GM19438 (cell line): ENCODE results near the gene CMIP.
A peak's percentile ranks its signal among the peaks of the same experiment; 100 is the strongest.

ENCODE experiments used
- ATAC-seq: cut with Tn5 transposase; IDR thresholded peaks from one replicate; pipeline ENCODE4 v1.9.1; 2021; ENCODE audit warnings: low read depth; ENCODE audit not compliant: unreplicated experiment

CMIP gene

DNA sequence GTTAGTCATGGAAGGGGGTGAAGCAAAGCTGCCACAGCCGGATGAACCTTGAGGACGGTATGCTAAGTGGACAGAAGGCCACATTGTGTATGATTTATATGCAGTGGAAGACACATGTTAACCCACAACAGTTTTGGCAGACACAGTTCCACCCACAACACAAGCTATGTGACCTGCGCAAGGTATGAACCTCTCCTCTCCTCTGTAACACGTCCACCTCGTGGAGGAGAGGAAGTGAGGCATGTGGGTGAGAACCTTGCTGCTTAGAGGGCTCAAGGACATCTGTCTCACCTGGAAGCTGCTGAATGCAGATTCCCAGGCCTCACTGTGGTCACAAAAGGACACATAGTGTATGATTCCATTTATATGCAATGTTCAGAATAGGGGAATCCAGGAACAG, 198.3 kb downstream of the CMIP start:
- no peak for ATAC-seq

DNA sequence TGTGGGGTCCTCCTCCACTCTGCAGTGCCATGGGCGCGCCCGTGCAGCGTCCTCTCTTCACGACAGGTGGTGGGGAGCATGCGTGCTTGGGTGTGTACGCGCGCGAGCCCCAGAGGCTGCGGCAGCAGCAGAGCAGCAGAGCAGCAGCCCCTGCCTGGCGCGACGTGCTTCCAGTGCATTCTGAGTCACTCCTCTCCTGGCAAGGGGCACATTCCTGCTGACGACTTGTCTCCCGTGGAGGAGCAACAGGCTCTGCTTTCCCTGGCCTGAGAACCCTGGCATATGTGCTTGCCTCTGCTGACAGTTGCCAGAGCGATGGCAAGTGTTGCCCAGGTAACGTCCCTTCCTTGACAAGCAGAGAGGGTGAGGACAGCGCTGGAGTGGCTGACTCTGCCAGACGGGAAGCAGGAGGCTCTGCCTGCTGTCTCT, 200.7 kb downstream of the CMIP start:
- no peak for ATAC-seq

DNA sequence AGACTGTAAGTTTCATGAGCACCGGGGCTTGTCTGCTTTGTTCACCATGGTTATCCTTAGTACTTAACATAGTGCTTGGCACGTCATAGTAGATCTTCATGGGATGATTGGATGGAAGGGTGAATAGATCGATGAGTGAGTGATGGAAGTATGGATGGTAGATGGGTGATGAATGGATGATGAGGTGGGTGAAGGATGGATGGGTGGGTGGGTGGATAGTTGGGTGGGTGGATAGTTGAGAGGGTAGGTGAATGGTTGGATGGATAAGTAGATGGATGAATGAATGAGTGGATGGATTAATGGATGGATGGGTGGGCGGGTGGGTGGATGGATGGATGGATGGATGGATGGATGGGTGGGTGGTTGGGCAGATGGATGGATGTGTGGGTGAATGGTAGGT, 201.3 kb downstream of the CMIP start:
- no peak for ATAC-seq

DNA sequence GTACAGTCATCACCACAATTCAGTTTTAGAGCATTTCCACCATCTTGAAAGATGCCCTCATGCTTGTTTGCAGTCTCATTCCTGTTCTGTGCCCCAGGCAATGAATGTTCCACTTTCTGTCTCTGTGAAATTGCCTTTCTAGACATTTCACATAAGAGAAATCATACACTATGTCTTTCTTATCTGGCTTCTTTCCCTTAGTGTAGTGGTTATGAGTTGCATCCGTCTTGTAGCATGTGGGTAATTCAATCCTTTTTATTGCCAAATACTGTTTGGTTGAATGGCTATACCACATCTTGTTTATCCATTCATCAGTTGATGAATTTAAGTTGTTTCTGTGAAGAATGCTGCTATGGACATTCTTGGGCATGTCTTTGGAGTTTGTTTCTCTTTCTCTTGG, 202.0 kb downstream of the CMIP start:
- ATAC-seq: no peak

DNA sequence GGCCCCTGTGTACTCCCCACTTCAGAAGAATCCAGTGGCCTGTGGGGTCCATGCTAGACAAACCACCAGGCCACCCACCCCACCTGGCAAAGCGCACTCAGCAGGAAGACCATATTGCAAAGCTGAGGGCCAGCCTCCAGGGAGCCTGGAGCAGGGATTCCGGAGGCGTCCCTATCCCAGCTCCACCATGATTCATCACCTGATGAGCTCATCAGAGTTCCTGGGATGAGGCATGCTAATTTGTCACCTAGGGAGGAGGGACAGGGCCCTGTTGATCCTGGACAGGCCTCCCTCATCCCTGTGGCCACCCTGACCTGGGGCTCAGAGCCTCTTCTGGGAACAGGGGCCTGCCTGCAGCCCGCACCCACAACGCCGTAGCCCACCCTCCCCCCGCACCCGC, 202.9 kb downstream of the CMIP start:
- ATAC-seq: no peak

DNA sequence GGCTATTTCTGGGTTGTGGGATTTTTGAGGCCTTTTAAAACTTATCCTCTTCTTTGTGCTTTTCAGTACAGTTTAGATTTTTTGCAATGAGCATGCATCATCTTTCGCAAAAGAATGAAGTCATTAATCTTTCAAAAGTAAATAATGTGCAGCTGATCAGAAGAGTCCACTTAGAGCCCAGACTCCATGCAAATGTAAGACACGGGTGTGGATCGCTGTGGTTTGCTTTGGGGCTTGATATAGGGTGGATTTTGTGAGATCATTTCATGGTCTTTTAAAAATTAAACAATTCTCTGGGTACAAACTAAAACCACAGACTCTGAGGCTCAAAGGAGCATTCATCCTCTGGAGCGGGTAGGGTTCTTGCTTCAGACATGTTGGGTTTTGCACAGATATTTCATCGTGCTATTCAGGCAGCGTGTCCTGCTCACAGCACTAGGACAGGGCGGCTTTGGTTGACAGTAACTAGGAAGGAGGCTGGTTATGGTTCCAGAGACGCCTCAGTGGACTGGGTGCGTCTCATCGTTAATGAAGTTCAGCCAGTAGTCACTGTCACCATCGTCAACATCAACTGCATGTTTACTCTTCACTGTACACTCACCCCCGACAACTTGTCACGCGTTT, 205.1 kb downstream of the CMIP start:
- ATAC-seq: no peak

DNA sequence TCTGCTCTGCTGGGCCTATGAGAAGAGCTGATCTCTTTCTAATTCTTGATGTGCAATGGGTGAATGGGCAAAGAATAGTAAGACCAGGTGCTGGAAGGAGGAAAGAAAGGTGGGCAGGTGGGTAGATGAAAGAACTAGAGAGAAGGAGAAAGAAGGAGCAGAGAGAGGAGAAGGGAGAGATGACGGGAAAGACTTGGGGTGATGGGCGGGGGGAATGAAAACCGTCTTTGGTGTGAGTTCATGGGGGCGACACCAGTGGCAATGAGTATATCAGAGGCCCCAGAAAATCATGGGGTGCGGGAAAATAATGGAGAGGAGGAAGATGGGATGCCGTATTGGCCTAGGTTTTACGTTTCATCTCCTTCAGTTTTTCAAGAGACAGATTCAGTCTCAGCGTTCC, 205.7 kb downstream of the CMIP start:
- no peak for ATAC-seq

DNA sequence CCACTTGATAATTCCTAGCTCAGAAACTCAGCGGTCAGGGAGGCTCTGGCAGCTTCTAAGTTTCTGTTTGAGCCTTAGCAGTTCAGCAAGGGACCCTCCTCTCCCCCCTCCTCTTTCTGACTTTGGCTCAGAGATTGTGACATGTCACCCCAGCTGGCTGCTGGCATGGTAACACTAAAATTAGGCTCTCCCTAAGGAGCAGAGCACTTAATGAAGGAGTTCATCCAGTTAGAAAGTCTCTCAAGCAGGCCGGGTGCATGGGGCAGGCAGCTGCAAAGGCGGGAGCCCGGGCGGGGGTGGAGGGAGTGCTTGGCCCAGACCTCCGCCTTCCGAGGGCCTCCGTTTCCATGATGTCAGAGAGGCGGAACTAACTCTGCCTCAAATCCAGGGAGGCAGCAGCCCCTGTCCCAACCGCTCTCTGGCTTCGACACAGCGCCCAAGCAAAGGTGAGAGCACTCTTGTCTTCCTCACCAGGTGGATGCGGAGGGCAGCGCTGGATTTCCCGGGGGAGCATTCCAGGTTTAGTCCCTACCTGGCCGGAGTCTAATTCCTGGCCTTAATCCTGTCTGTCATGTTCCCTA, 206.5 kb downstream of the CMIP start:
- no peak for ATAC-seq

DNA sequence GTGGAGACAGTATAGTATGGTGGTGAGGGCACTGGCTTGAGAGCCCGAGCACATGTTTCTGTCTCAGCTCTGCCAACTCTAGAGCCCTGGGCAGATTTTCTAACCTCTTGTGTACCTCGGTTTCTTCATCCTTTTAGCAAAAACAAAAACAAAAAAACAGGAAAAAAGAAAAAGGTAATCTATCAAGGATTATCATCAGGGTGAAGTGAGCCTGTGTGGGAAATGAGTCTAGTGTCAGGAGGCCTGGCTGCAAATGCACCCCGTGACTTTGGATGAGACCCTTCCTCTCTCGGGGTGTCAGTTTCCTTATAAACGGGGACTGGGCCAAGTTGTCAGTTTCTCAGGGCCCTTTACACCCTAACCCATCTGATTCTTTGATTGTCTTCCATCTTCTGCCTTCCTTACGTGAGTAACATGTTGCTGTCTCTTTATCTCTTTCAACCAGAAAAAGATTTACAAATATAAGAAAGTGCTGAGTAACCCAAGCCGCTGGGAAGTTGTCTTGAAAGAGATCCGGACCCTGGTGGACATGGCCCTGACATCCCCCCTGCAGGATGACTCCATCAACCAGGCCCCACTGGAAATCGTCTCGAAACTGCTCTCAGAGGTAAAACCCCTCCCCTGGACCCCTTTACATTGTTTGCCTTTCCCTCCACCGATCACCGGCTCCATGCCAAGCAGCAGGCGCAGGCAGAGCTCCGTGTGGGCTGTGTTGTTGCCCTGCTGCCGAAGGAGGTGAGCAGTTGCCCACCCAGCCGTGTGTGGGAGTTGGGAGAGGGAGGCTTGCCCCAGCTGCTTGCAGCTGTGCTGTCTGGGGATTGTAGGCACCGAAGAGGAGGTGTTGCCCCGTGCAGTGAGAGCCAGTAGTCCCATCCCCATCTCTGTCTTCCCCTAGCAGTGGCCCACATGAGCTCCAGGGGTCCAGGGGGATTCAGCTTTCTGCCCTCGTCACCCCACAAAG, 207.4 kb downstream of the CMIP start:
- no peak for ATAC-seq

DNA sequence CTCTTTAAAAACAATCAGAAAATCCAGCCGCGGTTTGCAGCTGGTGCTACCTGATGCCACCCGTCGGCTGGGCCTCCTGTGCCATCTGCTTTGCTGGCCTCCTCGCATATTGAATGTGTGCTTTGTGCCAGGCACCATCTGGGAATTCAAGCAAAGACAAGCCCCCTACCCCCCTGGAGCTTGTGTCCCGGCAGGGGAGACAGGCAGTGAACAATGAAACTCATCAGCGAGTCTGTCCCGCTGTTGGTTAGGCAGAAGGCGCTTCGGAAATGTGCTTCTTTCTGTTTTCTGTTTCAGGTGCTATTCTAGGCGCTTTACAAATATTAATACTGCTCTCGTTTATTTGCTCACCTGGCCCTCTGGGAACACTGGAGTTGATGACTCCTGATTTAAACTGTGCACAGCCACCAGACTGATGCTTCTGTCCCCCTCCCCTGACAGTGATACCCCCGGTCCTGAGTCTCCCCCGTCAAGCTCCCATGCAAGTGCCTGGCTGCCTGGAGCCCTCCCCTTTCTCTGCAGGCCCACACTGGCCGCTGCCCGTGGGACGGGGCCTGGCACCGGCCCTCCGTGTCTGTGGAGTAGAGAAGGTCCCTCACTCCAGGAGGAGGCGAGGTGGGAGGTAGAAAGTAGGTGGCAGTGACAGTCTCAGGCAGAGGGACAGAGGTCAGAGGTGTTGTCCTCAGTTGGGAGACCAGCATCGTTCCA, 208.3 kb downstream of the CMIP start:
- no peak for ATAC-seq

DNA sequence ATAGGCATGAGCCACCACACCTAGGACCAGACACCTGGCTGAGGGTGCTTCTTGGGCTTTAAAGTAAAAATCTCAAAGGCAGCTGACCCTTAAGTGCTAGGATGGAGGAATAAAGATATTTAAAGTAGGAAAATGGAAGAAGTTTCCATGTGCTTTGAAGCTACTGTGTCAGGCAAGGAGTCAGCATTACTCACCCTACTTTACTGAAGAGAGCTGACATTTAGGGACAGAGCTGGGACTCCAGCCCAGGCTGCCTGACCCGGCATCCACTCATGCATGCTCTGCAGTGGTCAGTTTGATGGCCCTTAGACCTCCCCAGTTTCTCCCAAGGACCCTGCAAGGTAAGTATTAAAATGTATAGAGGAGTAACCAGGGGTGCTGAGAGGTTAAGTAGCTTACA, 209.7 kb downstream of the CMIP start:
- ATAC-seq: no peak

DNA sequence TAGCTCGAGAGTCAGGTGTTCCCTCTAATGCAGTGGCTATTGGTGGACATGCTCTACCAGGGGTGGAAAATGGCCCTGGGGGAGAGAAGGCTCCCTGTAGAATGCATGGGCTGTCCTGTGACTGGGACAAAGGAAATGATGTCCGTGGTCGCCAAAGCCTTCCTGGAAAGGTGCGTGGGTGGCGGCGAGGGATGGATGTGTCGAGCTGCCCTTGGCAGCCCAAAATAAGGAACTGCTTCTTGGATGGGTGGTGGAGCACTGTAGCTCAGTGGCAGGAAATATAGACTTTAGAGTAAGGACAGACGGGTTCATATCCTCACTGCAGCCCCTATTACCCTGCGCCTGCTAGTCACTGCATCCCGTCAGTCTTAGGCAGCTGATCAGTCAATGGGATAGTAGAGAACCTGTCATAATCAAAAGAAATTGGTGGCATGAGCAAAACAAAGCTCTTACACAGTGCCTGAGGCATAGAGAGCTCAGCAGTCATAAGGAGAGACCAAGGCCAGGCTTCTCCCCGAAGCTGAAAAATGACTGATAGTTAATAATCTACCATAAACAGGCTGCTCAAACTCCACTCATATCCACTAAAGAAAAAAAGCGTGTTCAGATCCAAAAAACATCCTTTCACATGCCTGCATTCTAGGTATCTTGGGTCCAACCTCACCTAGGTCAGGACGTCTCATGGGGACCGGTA, 211.0 kb downstream of the CMIP start:
- ATAC-seq: no peak

DNA sequence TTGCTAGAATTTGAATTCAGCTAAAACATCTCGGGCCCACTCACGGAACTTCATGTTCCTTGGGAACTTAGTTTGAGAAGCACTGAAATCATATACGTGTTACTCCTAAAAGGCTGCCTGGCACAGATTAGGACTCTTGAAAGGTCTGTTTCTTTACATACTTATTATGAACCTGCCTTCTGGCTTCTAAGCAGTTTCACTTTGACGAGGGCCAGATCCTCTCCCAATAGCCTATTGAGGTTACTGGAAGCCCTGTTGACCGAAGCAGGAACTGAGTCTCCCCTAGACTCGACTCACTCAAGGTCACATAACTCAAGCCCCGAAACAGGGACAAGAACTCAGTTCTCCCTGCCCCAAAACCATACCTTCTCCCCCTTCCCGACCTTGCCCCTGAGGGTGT, 212.6 kb downstream of the CMIP start:
- peak; percentile 53 for ATAC-seq

DNA sequence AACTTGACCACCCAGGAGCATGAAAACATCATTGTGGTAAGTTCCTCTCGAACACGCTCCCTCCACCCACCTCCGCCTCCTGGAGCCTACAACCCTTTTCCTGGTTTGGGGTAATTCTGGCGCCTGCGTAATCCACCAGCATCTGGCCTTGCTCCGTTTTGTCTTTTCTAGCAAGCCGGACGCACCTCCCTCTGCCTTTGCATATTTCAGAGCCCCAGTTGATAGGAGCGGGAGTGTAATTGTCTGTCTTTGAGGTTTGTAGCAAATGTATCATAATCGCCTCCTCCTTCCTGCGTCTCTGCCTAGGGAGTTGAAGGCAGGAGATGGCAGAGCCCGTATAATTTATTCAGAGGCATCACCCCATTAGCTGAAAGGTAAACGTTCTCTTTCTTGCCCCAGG, 213.2 kb downstream of the CMIP start:
- no peak for ATAC-seq

DNA sequence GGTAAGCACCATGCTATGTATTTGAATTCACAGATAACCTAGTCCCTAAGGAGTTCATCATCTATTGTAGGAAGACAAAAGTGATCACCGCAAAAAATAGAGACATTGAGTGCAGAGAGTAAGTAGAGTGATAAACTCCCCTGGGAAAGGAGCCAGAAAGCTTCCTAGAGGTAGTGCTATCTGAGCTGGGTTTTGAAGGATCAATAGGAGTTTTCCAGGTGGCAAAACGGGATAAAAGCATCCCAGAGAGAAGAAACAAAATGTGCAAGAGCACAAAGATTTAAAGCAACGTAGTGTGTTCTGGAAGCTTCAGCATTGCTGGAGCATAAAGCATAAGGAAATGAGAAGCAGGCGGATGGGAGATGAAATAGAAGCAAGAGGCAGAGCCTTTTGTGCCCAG, 213.8 kb downstream of the CMIP start:
- no peak for ATAC-seq

DNA sequence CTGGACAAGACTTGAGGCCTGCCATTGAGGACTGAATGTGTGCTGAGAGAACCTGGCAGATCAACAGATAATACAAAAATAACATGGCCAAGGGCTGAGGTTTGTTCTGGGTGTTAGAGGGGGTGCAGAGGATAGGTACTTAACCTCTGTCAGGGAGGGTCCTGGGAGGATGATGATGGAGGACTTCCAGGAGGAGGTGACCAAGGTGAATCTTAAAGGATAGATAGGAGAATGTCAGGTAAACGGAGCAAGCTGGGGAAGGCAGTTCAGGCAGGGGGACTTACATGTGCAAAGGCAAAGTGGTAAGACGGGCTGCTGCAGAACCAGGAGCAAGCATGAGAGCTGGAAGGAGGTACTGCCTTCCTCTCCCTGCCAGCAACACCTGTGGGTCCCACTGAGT, 214.6 kb downstream of the CMIP start:
- ATAC-seq: no peak

DNA sequence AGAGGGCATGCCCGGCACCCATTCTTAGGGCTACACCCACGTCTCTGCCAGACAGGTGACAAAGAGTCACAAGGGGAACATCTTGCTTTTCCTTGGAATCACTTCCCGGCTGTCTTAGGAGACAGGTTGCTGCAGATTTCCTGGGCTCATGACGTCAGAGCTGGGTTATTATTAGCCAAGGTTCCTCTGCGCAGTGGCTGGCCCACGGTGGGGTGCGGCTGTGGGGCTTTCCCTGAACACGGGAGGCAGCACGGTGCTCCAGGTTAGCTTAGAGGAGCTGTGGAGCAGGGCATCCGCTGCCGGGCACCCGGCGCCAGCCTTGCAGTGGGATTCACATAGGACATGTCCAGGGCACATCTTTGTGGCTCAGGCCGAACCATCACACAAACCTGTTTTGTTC, 216.5 kb downstream of the CMIP start:
- no peak for ATAC-seq

DNA sequence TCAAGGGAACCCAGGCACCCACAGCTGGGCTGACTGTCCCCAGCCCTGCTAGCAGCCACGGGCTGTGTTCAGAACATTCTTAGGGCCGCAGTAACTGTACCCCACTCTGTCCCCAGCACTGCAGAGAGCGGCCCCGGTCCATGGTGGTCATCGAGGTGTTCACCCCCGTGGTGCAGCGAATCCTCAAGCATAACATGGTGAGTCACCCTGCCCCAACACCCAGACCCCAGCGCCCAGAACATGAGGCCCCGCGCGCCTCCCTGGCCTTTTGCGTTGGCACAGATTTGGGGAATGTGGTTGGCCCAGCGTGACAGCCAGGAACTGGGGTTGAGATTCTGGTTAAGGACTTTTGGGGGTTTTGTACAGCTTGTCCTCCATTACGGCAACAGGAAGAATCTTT, 219.5 kb downstream of the CMIP start:
- ATAC-seq: no peak

DNA sequence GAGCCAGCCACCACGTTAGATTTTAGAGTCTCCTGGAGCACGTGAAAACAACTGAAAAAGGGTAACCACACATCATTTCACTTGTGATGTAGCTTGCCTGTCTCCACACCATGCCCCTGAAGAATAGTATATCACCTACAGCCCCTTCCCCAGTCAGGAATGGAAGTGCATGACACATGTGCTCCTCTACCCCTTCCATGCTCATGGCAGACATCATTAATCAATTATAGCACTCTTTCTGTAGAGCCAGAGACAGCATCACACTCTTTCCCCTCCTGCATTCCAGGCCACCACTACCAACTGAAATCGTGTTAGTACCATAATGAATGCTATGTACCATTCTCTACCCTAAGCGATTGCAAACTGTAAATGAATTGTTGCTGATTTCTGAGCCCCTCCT, 221.0 kb downstream of the CMIP start:
- ATAC-seq: no peak

DNA sequence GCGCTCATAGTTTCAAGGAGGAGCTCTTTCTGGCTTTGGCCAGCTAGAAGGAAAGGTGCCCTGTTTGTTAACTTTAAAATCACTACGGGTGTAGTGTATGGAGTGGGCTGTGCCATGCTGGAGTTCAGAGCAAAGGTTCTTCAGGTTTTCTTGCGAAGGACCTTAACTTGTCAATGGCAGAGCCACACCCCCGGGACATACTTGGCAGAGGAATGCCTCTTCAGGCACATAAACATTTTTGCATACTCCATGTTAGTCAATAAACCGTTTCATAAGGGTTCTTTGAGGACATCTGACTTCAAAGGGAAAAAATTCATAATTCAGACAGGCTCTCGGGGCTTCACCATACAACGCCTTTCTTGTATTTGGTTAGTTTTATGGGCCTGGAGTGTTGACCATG, 221.5 kb downstream of the CMIP start:
- no peak for ATAC-seq
